Measurements from ENCODE around the gene BRD3.

DNA sequence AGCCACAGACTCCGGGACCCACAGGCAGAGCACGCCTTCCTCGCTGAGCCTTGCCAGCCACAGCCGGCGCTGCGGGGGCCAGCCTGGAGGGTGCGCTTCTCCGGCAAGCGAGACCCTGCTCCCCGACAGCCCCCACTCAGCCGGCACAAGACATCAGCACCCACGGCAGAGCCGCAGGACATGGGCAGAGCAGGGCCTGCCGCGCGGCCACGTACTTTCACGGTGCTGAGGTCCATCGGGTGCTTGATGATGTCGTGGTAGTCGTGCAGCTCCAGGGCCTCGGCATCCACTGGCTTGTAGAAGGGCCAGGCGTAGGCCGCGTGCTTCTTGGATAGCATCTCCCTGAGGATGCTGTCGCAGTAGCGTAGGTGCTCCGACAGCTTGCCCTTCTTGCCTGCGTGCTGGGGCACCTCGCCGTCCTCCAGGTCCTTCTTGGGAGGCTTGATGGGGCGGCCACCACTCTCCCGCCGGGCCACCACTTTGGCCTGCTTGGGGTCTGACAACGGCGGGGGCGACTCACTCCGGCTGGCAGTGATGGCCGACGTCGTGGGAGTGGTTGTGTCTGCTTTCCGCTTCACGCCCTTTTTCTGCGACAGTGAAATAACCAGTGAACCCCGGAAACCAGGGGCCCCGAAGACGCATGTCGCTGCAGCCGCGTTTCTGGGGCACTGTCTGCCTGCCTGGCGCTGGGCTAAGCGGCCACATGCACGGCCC is 19.8 kb downstream of the BRD3 start:
- TF ChIP-seq, protein P1, sequence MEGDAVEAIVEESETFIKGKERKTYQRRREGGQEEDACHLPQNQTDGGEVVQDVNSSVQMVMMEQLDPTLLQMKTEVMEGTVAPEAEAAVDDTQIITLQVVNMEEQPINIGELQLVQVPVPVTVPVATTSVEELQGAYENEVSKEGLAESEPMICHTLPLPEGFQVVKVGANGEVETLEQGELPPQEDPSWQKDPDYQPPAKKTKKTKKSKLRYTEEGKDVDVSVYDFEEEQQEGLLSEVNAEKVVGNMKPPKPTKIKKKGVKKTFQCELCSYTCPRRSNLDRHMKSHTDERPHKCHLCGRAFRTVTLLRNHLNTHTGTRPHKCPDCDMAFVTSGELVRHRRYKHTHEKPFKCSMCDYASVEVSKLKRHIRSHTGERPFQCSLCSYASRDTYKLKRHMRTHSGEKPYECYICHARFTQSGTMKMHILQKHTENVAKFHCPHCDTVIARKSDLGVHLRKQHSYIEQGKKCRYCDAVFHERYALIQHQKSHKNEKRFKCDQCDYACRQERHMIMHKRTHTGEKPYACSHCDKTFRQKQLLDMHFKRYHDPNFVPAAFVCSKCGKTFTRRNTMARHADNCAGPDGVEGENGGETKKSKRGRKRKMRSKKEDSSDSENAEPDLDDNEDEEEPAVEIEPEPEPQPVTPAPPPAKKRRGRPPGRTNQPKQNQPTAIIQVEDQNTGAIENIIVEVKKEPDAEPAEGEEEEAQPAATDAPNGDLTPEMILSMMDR (optimal IDR thresholded peaks at IDR 0.05 in 1 of 3, IDR thresholded peaks at IDR 0.05 in 1 of 3, conservative IDR thresholded peaks at IDR 0.05 in 1 of 3; ENCODE audit: extremely low read depth in 1 of 3, insufficient read depth in 2 of 3, low read length in 3 of 3), result no peak
- no peak for TF ChIP-seq EZH2 (IDR thresholded peaks at IDR 0.05; ENCODE audit: low read length)
